ENCODE measurements around the gene TM6SF1. TPM values are rescaled to one million over a fixed set of nuclear protein-coding genes. Genes with fewer than 3 reads are reported as not detected.
A peak's percentile ranks its signal among the peaks of the same experiment; 100 is the strongest.

The TM6SF1 gene
- 0.90 and 1.0 TPM in 2 replicates for total RNA-seq (2021; fragmentation: NEBNext Ultra II Directional; extraction: Animal tissue kit (Norgen Biotek cat#: 25700))
- polyA plus RNA-seq (2011; rRNA removed): 0.74 and 0.86 TPM in 2 replicates
- 0.89 TPM for polyA plus RNA-seq (2011; cell fraction: cytosol; rRNA removed)
- polyA plus RNA-seq (2011; cell fraction: nucleus; rRNA removed): 0.33 TPM
- polyA plus RNA-seq (2012, experiment 1 of 2): 0.37 to 0.83 TPM (median 0.78 TPM) in 4 replicates
- polyA plus RNA-seq (2012, experiment 2 of 2): not detected
- 1.1 TPM for polyA plus RNA-seq (2013, experiment 1 of 2)
- polyA plus RNA-seq (2013, experiment 2 of 2): 1.2 TPM
- polyA minus RNA-seq (2011; rRNA and poly(A)+ RNA removed): 0.54 TPM in 1 of 2 replicates, not detected in the other
- not detected for polyA minus RNA-seq (2011; cell fraction: cytosol; rRNA and poly(A)+ RNA removed)
- polyA minus RNA-seq (2011; cell fraction: nucleus; rRNA and poly(A)+ RNA removed): 0.40 TPM
- long read RNA-seq, experiment 1, partial matches to known transcripts: 0 of 1 reads
- long read RNA-seq, experiment 1, other reads (novel, unspliced or antisense): 1 of 1 reads
- long read RNA-seq, experiment 2, partial matches to known transcripts: 0 of 2 reads
- long read RNA-seq, experiment 2, other reads (novel, unspliced or antisense): 0 of 2 reads

DNA sequence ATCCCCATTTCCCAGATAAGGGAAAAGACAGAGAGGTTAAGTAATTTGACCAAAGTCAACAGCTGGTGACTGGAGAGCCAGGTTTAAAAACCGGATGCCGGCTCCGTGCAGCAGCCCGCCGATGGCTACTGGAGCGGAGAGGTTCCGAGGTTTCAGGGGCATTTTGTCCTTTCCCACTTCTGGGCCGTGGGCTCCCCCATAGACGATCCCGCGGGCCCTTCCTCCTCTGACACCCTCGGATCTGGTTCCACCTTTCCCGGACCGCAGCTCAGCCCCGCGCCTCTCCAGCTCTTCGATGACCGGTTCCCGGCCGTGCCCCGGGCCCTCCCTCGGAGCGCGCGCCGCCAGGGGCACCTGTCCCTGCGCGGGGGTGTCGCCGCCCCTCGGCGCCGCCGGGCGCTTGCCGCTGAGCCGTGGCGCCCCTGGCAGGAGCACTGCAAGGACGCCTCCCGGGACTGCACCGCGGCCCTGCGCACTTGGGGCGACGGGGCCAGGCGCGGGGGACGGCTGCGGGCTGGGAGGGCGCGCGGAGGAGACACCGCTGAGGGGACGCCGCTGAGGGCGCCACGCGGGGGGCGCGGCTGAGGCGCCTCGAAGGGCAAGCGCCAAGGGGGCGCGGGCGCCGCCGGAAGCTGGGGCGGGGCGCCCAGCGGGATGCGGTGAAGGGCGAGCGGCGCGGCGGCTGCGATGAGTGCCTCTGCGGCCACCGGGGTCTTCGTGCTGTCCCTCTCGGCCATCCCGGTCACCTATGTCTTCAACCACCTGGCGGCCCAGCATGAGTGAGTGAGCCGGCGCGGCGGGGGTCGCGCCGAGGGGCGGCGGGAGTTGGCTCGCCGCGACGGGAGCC lies at the start of gene TM6SF1:
TSS of gene TM6SF1 (plus strand) at position 652 of the 847 bp plus-strand sequence. CDS start at position 688, 36 bp downstream.
- FAIRE-seq (no peak), DNase-seq (ENCODE audit: low read depth in 1 of 2, low spot score in 2 of 2) (peak in 1 of 2 experiments; percentile 63)
- H2BK20ac ChIP-seq (ENCODE audit: low read length): no peak within 1 kb of the TSS
- peak within 1 kb of the TSS; percentile 43; the same call in 1 of the 2 replicates for H2AFZ ChIP-seq (ENCODE audit: low read length)
- H3K4me3 ChIP-seq (ENCODE audit: extremely low read depth in 1 of 4, insufficient read depth in 2 of 4, low read depth in 3 of 4, low read length in 4 of 4): peak within 1 kb of the TSS; percentile 49 to 68 (median 51)
- no peaks in the 10 kb centered on the region for H3K79me2 ChIP-seq (ENCODE audit: control insufficient read depth in 1 of 2, insufficient read depth in 2 of 2, low read length in 2 of 2)
- H2AK5ac ChIP-seq (ENCODE audit: low read depth, low read length): no peak within 1 kb of the TSS
- CTCF ChIA-PET (ENCODE audit: partially characterized antibody): interaction anchor here (0.6 to 1.3 kb wide), 3 partner anchors 13 to 1244 kb away, joined by 3 to 4 read pairs (median 3); no protein-coding TSS in a partner anchor
- no peak within 1 kb of the TSS for H3K27ac ChIP-seq (ENCODE audit: low read depth, low read length)
- H4K20me1 ChIP-seq (replicated peaks in 1 of 2; ENCODE audit: control insufficient read depth in 1 of 2, insufficient read depth in 2 of 2, low read length in 2 of 2): peaks cover 0 to 5% of the 10 kb centered on the region in 2 experiments
- no peak within 1 kb of the TSS for H3K23ac ChIP-seq (ENCODE audit: insufficient read length)
- no peak within 1 kb of the TSS for H3K14ac ChIP-seq (ENCODE audit: insufficient read length)
- H3K4ac ChIP-seq (replicated peaks; ENCODE audit: insufficient read length, low read depth, low read length): no peak within 1 kb of the TSS
- H3K9me3 ChIP-seq (ENCODE audit: insufficient read depth in 2 of 2, low read depth in 1 of 2, low read length in 1 of 2): no peaks in the 10 kb centered on the region
- TF ChIP-seq KDM4A (IDR thresholded peaks at IDR 0.05; ENCODE audit: low read depth, low read length, severe bottlenecking): peak; percentile 90
- TF ChIP-seq SP2 (IDR thresholded peaks at IDR 0.05; ENCODE audit: low read length): no peak
- TF ChIP-seq KDM1A (IDR thresholded peaks at IDR 0.05; ENCODE audit: borderline replicate concordance, low read length): 0 out of 2 replicates have a peak, but pooled peaks have one; percentile 47
- TF ChIP-seq ASH2L (IDR thresholded peaks at IDR 0.05; ENCODE audit: low read length): peak; percentile 42
- peak; percentile 64 for TF ChIP-seq SUZ12 (IDR thresholded peaks at IDR 0.05; ENCODE audit: low read length)
- no peak for TF ChIP-seq CHD1 (IDR thresholded peaks at IDR 0.05; ENCODE audit: low read depth, low read length)
- no peak for TF ChIP-seq RBBP5 (IDR thresholded peaks at IDR 0.05; ENCODE audit: borderline replicate concordance, low read depth, low read length)
- no peak within 1 kb of the TSS for H3K56ac ChIP-seq (replicated peaks; ENCODE audit: insufficient read length, low read depth, low read length)
- no peak within 1 kb of the TSS for H3K9ac ChIP-seq (replicated peaks in 1 of 4; ENCODE audit: extremely low read depth in 1 of 4, low read depth in 3 of 4, low read length in 3 of 4)
- WGBS, 2 experiments (ENCODE audit: extremely low coverage in 1 of 2, insufficient coverage in 1 of 2, insufficient read length in 1 of 2, insufficient replicate concordance in 2 of 2, low coverage in 1 of 2, low lambda C conversion rate in 2 of 2, missing lambda C conversion rate in 1 of 2): 2% methylated on average over 86 of the region's 97 CpGs; no CpG with 5 or more reads in 1 of the 2 experiments
- POLR2A ChIA-PET (ENCODE audit: partially characterized antibody): interaction anchor here (0.9 to 1.7 kb wide), 4 partner anchors 13 to 53 kb away, joined by 3 to 6 read pairs (median 4); no protein-coding TSS in a partner anchor
- H3K18ac ChIP-seq (ENCODE audit: extremely low read depth, low read length): no peak within 1 kb of the TSS
- peak within 1 kb of the TSS; percentile 68 to 95 for H3K4me2 ChIP-seq (ENCODE audit: insufficient read depth in 1 of 2, low read depth in 2 of 2, low read length in 2 of 2)
- H3K23me2 ChIP-seq (ENCODE audit: low read depth, low read length): peaks cover 13% of the 10 kb centered on the region; the same call in 1 of the 2 replicates
- peak within 1 kb of the TSS; percentile 80 for H4K8ac ChIP-seq (ENCODE audit: extremely low read depth, insufficient read depth, low read length)
- peaks cover 0 to 9% (median 4%) of the 10 kb centered on the region in 4 experiments; a peak in 3 of 7 replicates for H3K4me1 ChIP-seq (replicated peaks in 1 of 4; ENCODE audit: control insufficient read depth in 3 of 4, insufficient read depth in 4 of 4, low read length in 3 of 4)
- no peak within 1 kb of the TSS for H4K5ac ChIP-seq (ENCODE audit: insufficient read length, low read depth, low read length)
- H3K36me3 ChIP-seq (ENCODE audit: control insufficient read depth in 2 of 4, insufficient read depth in 4 of 4, low read length in 3 of 4): no peaks in the 10 kb centered on the region
- no peaks in the 10 kb centered on the region for H3K79me1 ChIP-seq (ENCODE audit: low read depth, low read length)
- no peak within 1 kb of the TSS for H2BK120ac ChIP-seq (replicated peaks; ENCODE audit: low read depth, low read length)
- peak within 1 kb of the TSS; percentile 18; the same call in 1 of the 2 replicates for H2BK12ac ChIP-seq (ENCODE audit: low read depth, low read length)
- peaks cover 0 to 34% (median 25%) of the 10 kb centered on the region in 4 experiments; a peak in 6 of 7 replicates for H3K27me3 ChIP-seq (replicated peaks in 1 of 4; ENCODE audit: control insufficient read depth in 3 of 4, extremely low read depth in 1 of 4, insufficient read depth in 3 of 4, low read length in 3 of 4)
- H2BK5ac ChIP-seq (ENCODE audit: low read depth, low read length): 0 out of 2 replicates have a peak within 1 kb of the TSS, but pooled peaks have one; percentile 1
- H4K91ac ChIP-seq (replicated peaks; ENCODE audit: insufficient read length, low read length): no peak within 1 kb of the TSS
- peak within 1 kb of the TSS; percentile 92; the same call in 1 of the 2 replicates for H2BK15ac ChIP-seq (ENCODE audit: low read length)

All from H1 (cell line).